GM12878 (cell line): Measurements from ENCODE around the gene PRKCB. TPM values are rescaled to one million over a fixed set of nuclear protein-coding genes. Genes with fewer than 3 reads are reported as not detected.

Source experiments
- ATAC-seq: fragments of 200-7000 bp; cut with Tn5 transposase; 3 replicates; pipeline ENCODE4 v1.9.1; 2020; ENCODE audit warnings: mild to moderate bottlenecking, moderate library complexity
- BruUV-seq: library from RNA; stranded (reverse); fragments of 400-500 nt; replicated peaks from 2 replicates; lab custom pipeline; 2021; lab: Mats Ljungman, UMichigan
- CTCF ChIA-PET: fragments of 300-600 bp; sonication (Branson Sonifier 250); formaldehyde crosslinking; extraction: SDS; loops from one replicate; lab custom pipeline; 2021; ENCODE audit warnings: inconsistent platforms; lab: Yijun Ruan, JAX
- POLR2A ChIA-PET: fragments of 350-600 bp; formaldehyde crosslinking; extraction: SDS; loops from one replicate; lab custom pipeline; 2021; ENCODE audit warnings: inconsistent platforms; lab: Charles Lee
- RAD21 ChIA-PET: fragments of 300-600 bp; sonication (Branson Sonifier 250); formaldehyde crosslinking; loops from one replicate; lab custom pipeline; 2023; ENCODE audit warnings: antibody characterized with exemption; ENCODE audit not compliant: unreplicated experiment; lab: Charles Lee
- SMC1A ChIA-PET: fragments of 300-600 bp; sonication (Branson Sonifier 250); formaldehyde crosslinking; loops from one replicate; lab custom pipeline; 2023; ENCODE audit not compliant: unreplicated experiment, uncharacterized antibody; lab: Charles Lee
- DNase-seq: peaks from one replicate; pipeline ENCODE4 v3.0.0-alpha.2; 2011; ENCODE audit warnings: low read depth, low spot score
- FAIRE-seq: peaks from 3 replicates; lab custom pipeline; 2011; peaks lifted over from hg19 to GRCh38; lab: Jason Lieb, UNC
- H2AFZ ChIP-seq: 2 replicates; pipeline ENCODE4 v1.6.0; 2011; ENCODE audit warnings: low read depth, low read length, control low read depth; ENCODE audit not compliant: control insufficient read depth
- H3K27ac ChIP-seq: 2 replicates; pipeline ENCODE4 v1.5.1; 2011; ENCODE audit warnings: control low read depth; ENCODE audit not compliant: control insufficient read depth, insufficient read depth
- H3K27me3 ChIP-seq, 2 experiments: replicated peaks in 1 of 2; 2 replicates each; pipeline versions ENCODE4 v1.6.0 to v1.6.1; 2011; ENCODE audit warnings: low read length in 1 of 2; ENCODE audit not compliant: control insufficient read depth in 2 of 2, insufficient read depth in 2 of 2
- H3K36me3 ChIP-seq, 2 experiments: 2 replicates each; pipeline ENCODE4 v1.5.1; 2011; ENCODE audit warnings: low read length in 1 of 2; ENCODE audit not compliant: control insufficient read depth in 2 of 2, insufficient read depth in 2 of 2
- H3K4me1 ChIP-seq: 2 replicates; pipeline ENCODE4 v1.6.1; 2011; ENCODE audit warnings: mild to moderate bottlenecking, low read length, moderate library complexity, mixed read lengths; ENCODE audit not compliant: control insufficient read depth, insufficient read depth
- H3K4me2 ChIP-seq: 2 replicates; pipeline ENCODE4 v1.6.0; 2011; ENCODE audit warnings: control low read depth; ENCODE audit not compliant: control insufficient read depth, insufficient read depth
- H3K4me3 ChIP-seq: fragments of 200-600 bp; sonication (generic); 2 replicates; pipeline ENCODE4 v1.5.1; 2016
- H3K79me2 ChIP-seq: 2 replicates; pipeline ENCODE4 v1.6.0; 2011; ENCODE audit warnings: low read length; ENCODE audit not compliant: control insufficient read depth, insufficient read depth
- H3K9ac ChIP-seq: 2 replicates; pipeline ENCODE4 v1.8.0; 2011; ENCODE audit warnings: low read length, control low read depth, mixed read lengths; ENCODE audit not compliant: control insufficient read depth, insufficient read depth
- H3K9me3 ChIP-seq: replicated peaks from 3 replicates; pipeline ENCODE4 v1.5.1; 2011; ENCODE audit warnings: mild to moderate bottlenecking, low read length; ENCODE audit not compliant: control insufficient read depth, insufficient read depth
- H4K20me1 ChIP-seq: 2 replicates; pipeline ENCODE4 v1.6.0; 2011; ENCODE audit not compliant: control insufficient read depth, insufficient read depth
- ETV6 ChIP-seq, 2 experiments: fragments of 450-650 bp in 1 of 2; IDR thresholded peaks in 1 of 2; conservative IDR thresholded peaks in 1 of 2; 2 replicates each; pipeline ENCODE4 v1.6.1; 2014; ENCODE audit warnings: antibody characterized with exemption in 1 of 2, borderline replicate concordance in 1 of 2, low read depth in 1 of 2, mild to moderate bottlenecking in 1 of 2, moderate library complexity in 1 of 2
- KLF5 ChIP-seq: fragments of 450-650 bp; IDR thresholded peaks from 2 replicates; pipeline ENCODE4 v1.6.1; 2014; ENCODE audit warnings: mild to moderate bottlenecking; ENCODE audit not compliant: partially characterized antibody
- WGBS: methylation state at CpG from one replicate; pipeline ENCODE4 v1.1.6; 2016; ENCODE audit warnings: low lambda C conversion rate; ENCODE audit not compliant: insufficient replicate concordance, insufficient coverage; ENCODE audit errors: missing lambda C conversion rate; 5-methylcytosine and 5-hydroxymethylcytosine counted together
- in situ Hi-C: fragments of 300-500 bp; cut with MboI; formaldehyde crosslinking; loops from 9 replicates; pipeline ENCODE4 v1.14.3; 2018; ENCODE audit warnings: mixed read lengths
- intact Hi-C: fragments of 100-400 bp; cut with micrococcal nuclease; formaldehyde crosslinking; loops from one replicate; pipeline ENCODE4 v1.14.2; 2022; ENCODE audit not compliant: unreplicated experiment
- polyA plus RNA-seq, 11 experiments: library from polyadenylated mRNA; depleted of rRNA in 4 of 11; unstranded in 6 of 11; stranded (reverse) in 5 of 11; fragments of >200 nt; fragmentation: Nextera tagmentation in 4 of 11; fragmentation: Illumina TruSeq in 1 of 11; extraction: Ambion mirVana in 4 of 11; extraction: Trizol in 1 of 11; gene quantifications; 1 replicate in 1 of 11; 2 replicates in 10 of 11; pipeline versions ENCODE4 v1.2.1 to v1.2.3, GENCODE V29; 2011 to 2016; ENCODE audit warnings: inconsistent platforms in 2 of 11, missing spikeins in 2 of 11, low read depth in 1 of 11
- total RNA-seq, 4 experiments: library from RNA; depleted of rRNA in 3 of 4; stranded (reverse); fragments of >200 nt in 3 of 4; fragmentation: Illumina TruSeq in 1 of 4; extraction: Trizol in 1 of 4; gene quantifications; 2 replicates each; pipeline versions ENCODE4 v1.2.1 to v1.2.3, GENCODE V29; 2013 to 2021
- TF ChIP-seq, protein P1 (sequence below): fragments of 450-650 bp; formaldehyde crosslinking; IDR thresholded peaks from 2 replicates; pipeline ENCODE4 v1.4.0; 2022; ENCODE audit warnings: mild to moderate bottlenecking, moderate library complexity

The PRKCB gene
- total and polyA plus RNA-seq, 10 of the 15 experiments (the other 5 are each of a cell fraction or from before 2014, with no cell fraction given): 21.4 to 158 (median 97.3) TPM

DNA sequence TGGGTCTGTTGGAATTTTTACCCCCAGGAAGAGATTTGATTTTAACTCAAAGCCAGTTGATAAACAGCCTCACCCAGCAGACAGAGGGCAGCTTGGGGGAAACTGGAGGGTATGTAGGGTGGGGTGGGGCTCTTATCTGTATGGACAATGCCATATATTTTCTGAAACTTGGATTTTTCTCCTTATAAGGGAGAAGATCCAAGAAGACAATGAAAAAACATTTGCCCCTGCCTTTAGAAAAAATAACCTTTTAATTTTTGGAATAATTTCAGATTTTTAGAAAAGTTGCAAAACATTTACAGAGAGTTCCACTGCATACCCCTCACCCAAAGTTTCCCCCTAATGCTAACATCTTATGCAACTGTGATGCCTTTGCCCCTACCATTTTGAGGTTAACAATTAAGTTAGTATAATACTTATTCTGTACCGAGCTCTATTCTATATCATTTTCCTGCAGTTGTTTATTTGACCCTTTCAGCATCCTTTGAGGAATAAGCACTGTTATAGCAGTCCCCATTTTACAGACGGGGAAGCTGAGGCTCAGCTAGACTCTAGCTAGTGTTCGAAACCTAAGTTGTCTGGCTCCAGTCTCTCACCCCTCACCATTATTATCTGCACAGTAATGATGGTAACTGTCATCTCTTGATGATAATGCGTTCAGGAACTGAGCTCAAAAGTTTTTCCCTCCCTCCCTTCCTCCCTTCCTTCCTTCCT is 66.4 kb downstream of the PRKCB start:
- H3K27ac ChIP-seq: no peak overlapping the region; the same call in 1 of the 2 replicates
- H3K36me3 ChIP-seq: peaks cover 0 to 19% of the 10 kb centered on the region in 2 experiments; a peak in 2 of 4 replicates
- in situ Hi-C loops (no loop called here), intact Hi-C loops (loop anchor here (5.0 kb wide), 1 partner anchor 100 kb away; no protein-coding TSS in a partner anchor)
- CTCF ChIA-PET: interaction anchor here (1.0 to 1.4 kb wide), 2 partner anchors 11 to 15 kb away, joined by 3 read pairs; no protein-coding TSS in a partner anchor
- POLR2A ChIA-PET: interaction anchor here (0.8 kb wide), 1 partner anchor 11 kb away, joined by 4 read pairs; no protein-coding TSS in a partner anchor
- RAD21 ChIA-PET: interaction anchor here (1.5 kb wide), 1 partner anchor 12 kb away, joined by 4 read pairs; no protein-coding TSS in a partner anchor
- no peak overlapping the region for H2AFZ ChIP-seq
- FAIRE-seq (no peak), ATAC-seq (no peak), DNase-seq (no peak)
- no peaks in the 10 kb centered on the region for H3K9me3 ChIP-seq
- TF ChIP-seq, protein P1, sequence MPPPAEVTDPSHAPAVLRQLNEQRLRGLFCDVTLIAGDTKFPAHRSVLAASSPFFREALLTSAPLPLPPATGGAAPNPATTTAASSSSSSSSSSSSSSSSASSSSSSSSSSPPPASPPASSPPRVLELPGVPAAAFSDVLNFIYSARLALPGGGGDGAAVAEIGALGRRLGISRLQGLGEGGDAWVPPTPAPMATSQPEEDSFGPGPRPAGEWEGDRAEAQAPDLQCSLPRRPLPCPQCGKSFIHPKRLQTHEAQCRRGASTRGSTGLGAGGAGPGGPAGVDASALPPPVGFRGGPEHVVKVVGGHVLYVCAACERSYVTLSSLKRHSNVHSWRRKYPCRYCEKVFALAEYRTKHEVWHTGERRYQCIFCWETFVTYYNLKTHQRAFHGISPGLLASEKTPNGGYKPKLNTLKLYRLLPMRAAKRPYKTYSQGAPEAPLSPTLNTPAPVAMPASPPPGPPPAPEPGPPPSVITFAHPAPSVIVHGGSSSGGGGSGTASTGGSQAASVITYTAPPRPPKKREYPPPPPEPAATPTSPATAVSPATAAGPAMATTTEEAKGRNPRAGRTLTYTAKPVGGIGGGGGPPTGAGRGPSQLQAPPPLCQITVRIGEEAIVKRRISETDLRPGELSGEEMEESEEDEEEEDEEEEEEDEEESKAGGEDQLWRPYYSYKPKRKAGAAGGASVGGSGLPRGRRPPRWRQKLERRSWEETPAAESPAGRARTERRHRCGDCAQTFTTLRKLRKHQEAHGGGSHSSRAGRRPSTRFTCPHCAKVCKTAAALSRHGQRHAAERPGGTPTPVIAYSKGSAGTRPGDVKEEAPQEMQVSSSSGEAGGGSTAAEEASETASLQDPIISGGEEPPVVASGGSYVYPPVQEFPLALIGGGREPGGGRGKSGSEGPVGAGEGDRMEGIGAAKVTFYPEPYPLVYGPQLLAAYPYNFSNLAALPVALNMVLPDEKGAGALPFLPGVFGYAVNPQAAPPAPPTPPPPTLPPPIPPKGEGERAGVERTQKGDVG (CRISPR knock-in tag): no peak
- TF ChIP-seq KLF5 (no peak), ETV6 (conservative IDR thresholded peaks at IDR 0.05 in 1 of 2, IDR thresholded peaks at IDR 0.05 in 1 of 2; ENCODE audit: borderline replicate concordance in 1 of 2, low read depth in 1 of 2) (0 out of 4 replicates have a peak, but pooled peaks of 1 of the 2 experiments have one; percentile 24)
- H3K27me3 ChIP-seq: no peaks in the 10 kb centered on the region
- peaks cover 49% of the 10 kb centered on the region for H3K79me2 ChIP-seq
- peaks cover 3% of the 10 kb centered on the region for H4K20me1 ChIP-seq
- H3K4me1 ChIP-seq: peaks cover 4% of the 10 kb centered on the region
- H3K4me3 ChIP-seq: no peak overlapping the region
- no peak overlapping the region for H3K4me2 ChIP-seq
- SMC1A ChIA-PET: interaction anchor here (1.1 to 2.7 kb wide), 5 partner anchors 12 to 108 kb away, joined by 3 to 13 read pairs (median 4); no protein-coding TSS in a partner anchor
- 95% methylated on average over 4 of the region's 4 CpGs for WGBS
- H3K9ac ChIP-seq: no peak overlapping the region
- BruUV-seq: no TSS peak
